Measurements from ENCODE around the gene KBTBD12. TPM values are rescaled to one million over a fixed set of nuclear protein-coding genes. Genes with fewer than 3 reads are reported as not detected.
"Not testable (repeated sequence)": the region's sequence is repeated elsewhere in the genome, so short reads cannot be mapped to it uniquely, and the experiment has no call there.

The KBTBD12 gene
- total RNA-seq, 1 donor from 2014 or later, result not detected

GRCh38 chr3:127902486-127902885 is 12.5 kb upstream of the KBTBD12 start:
- TF ChIP-seq EZH2phosphoT487 (IDR thresholded peaks at IDR 0.05) (no peak), CTCF (IDR thresholded peaks at IDR 0.05) (no peak)
- no peaks in the 10 kb centered on the region for H4K20me1 ChIP-seq (ENCODE audit: low read depth)
- H3K4me1 Mint-ChIP-seq, result no peaks in the 10 kb centered on the region
- no peak overlapping the region for H3K9ac ChIP-seq
- H3K4me1 ChIP-seq, result no peaks in the 10 kb centered on the region
- H2AFZ ChIP-seq (replicated peaks), result no peak overlapping the region
- no peaks in the 10 kb centered on the region for H3F3A ChIP-seq (ENCODE audit: low read depth)
- no peaks in the 10 kb centered on the region for H3K79me2 ChIP-seq (ENCODE audit: low read depth)
- no peak overlapping the region for H3K4me3 ChIP-seq
- H3K4me2 ChIP-seq, result peak overlapping the region; percentile 10
- H3K27ac Mint-ChIP-seq, result no peak overlapping the region
- no peaks in the 10 kb centered on the region for H3K27me3 ChIP-seq
- peaks cover 2% of the 10 kb centered on the region for H3K27me3 Mint-ChIP-seq (ENCODE audit: insufficient read depth, low read depth)
- DNase-seq (ENCODE audit: low spot score), result peak; percentile 50
- H3K27ac ChIP-seq, result no peak overlapping the region
- H3K9me3 ChIP-seq (ENCODE audit: low read depth), result no peaks in the 10 kb centered on the region
- no peaks in the 10 kb centered on the region for H3K36me3 ChIP-seq
- peaks cover 6% of the 10 kb centered on the region for H3K9me3 Mint-ChIP-seq
- H3K4me3 Mint-ChIP-seq, result no peak overlapping the region
- H3K36me3 Mint-ChIP-seq, result no peaks in the 10 kb centered on the region

DNA sequence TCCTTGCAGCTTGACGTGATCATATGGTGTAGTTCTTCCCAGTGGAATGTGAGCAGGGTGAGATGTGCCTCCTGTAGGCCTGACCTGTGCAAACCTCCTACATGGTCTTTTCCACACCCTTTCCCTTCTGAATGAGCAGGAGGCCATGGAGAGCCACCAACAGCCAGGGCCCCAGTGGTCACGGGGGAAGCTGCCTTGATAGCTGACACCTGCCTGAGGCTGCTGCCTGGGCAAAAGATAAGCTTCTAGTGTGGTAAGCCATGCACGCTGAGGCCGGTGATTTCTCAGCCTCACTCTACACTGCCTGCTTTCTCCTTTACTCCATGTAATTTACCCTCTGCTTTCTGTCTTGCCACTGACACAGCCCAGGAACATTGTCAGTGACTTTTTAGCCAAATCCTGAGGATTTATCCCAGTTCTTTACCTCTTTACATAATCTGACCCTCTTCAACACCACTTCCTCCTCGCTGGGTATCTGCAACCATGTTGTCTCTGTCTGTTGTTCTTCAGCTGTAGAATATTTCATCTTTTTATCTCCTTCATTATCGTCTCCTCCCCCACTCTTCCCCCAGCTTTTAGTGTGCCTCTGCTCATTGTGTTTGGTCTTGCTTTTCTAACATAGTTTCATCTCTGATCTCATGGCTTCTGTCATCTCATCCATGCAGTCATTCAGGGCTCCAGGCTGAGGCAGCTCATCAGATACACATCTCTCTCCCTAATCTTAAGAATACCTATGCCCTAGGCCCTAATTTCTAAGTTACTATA is 11.2 kb upstream of the KBTBD12 start:
- no peak overlapping the region for H3K4me3 ChIP-seq
- Mint-ChIP-seq H3K4me3 (peak overlapping the region; percentile 13), H3K27me3 (ENCODE audit: insufficient read depth, low read depth) (peaks cover 4% of the 10 kb centered on the region), H3K36me3 (no peaks in the 10 kb centered on the region), H3K27ac (no peak overlapping the region), H3K4me1 (no peaks in the 10 kb centered on the region), H3K9me3 (peaks cover 6% of the 10 kb centered on the region)
- no peaks in the 10 kb centered on the region for H3K27me3 ChIP-seq
- TF ChIP-seq EZH2 (IDR thresholded peaks at IDR 0.05) (no peak), CTCF (IDR thresholded peaks at IDR 0.05) (no peak), EZH2phosphoT487 (IDR thresholded peaks at IDR 0.05) (no peak)
- DNase-seq (ENCODE audit: low spot score), result no peak
- no peak overlapping the region for H3K27ac ChIP-seq
- no peaks in the 10 kb centered on the region for H3K9me3 ChIP-seq (ENCODE audit: low read depth)
- H3K4me2 ChIP-seq, result no peak overlapping the region
- H3K4me1 ChIP-seq, result no peaks in the 10 kb centered on the region
- no peaks in the 10 kb centered on the region for H3F3A ChIP-seq (ENCODE audit: low read depth)
- no peaks in the 10 kb centered on the region for H4K20me1 ChIP-seq (ENCODE audit: low read depth)
- no peak overlapping the region for H2AFZ ChIP-seq (replicated peaks)
- no peaks in the 10 kb centered on the region for H3K36me3 ChIP-seq
- H3K9ac ChIP-seq, result no peak overlapping the region
- H3K79me2 ChIP-seq (ENCODE audit: low read depth), result no peaks in the 10 kb centered on the region

DNA sequence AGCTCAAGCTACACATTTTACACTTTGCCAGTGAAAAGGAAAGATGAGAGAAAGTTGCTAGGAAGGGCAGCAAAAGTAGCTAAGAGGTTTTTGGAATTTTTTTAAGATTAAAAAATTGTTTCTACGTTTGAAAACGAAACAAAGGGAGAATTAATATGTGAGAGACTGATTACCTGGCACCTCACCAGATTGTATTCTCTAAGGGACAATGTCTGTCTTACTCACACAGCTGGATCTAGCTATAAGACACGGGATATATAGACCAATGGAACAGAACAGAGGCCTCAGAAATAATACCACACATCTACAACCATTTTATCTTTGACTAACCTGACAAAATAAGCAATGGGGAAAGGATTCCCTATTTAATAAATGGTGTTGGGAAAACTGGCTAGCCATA is 9.5 kb upstream of the KBTBD12 start:
- H3K9me3 Mint-ChIP-seq, result peaks cover 6% of the 10 kb centered on the region
- no peaks in the 10 kb centered on the region for H3K36me3 Mint-ChIP-seq
- no peak overlapping the region for H3K4me3 ChIP-seq
- no peaks in the 10 kb centered on the region for H3F3A ChIP-seq (ENCODE audit: low read depth)
- no peak overlapping the region for H3K4me2 ChIP-seq
- no peak overlapping the region for H3K27ac Mint-ChIP-seq
- no peak overlapping the region for H2AFZ ChIP-seq (replicated peaks)
- H3K9me3 ChIP-seq (ENCODE audit: low read depth), result no peaks in the 10 kb centered on the region
- H3K79me2 ChIP-seq (ENCODE audit: low read depth), result no peaks in the 10 kb centered on the region
- H3K4me3 Mint-ChIP-seq, result no peak overlapping the region
- no peak for DNase-seq (ENCODE audit: low spot score)
- peaks cover 10% of the 10 kb centered on the region for H3K27me3 Mint-ChIP-seq (ENCODE audit: insufficient read depth, low read depth)
- H3K27ac ChIP-seq, result no peak overlapping the region
- no peaks in the 10 kb centered on the region for H3K4me1 Mint-ChIP-seq
- H3K36me3 ChIP-seq, result no peaks in the 10 kb centered on the region
- H4K20me1 ChIP-seq (ENCODE audit: low read depth), result no peaks in the 10 kb centered on the region
- no peak overlapping the region for H3K9ac ChIP-seq
- TF ChIP-seq CTCF (IDR thresholded peaks at IDR 0.05) (no peak), EZH2 (IDR thresholded peaks at IDR 0.05) (no peak), EZH2phosphoT487 (IDR thresholded peaks at IDR 0.05) (no peak)
- no peaks in the 10 kb centered on the region for H3K4me1 ChIP-seq
- no peaks in the 10 kb centered on the region for H3K27me3 ChIP-seq

DNA sequence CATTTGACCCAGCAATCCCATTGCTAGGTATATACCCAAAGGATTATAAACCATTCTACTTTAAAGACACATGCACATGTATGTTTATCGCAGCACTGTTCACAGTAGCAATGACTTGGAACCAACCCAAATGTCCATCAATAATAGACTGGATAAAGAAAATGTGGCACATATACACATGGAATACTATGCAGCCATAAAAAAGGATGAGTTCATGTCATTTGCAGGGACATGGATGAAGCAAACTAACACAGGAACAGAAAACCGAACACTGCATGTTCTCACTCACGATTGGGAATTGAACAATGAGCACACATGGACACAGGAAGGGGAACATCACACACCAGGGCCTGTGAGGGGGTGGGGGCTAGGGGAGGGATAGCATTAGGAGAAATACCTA is 8.4 kb upstream of the KBTBD12 start:
- not testable (repeated sequence) for H4K20me1 ChIP-seq (ENCODE audit: low read depth); H3K36me3 Mint-ChIP-seq; H3K9me3 ChIP-seq (ENCODE audit: low read depth); H3K4me1 Mint-ChIP-seq; H3K4me3 Mint-ChIP-seq; H3K36me3 ChIP-seq; H3K27ac Mint-ChIP-seq; H3K27ac ChIP-seq; H3K4me3 ChIP-seq; DNase-seq (ENCODE audit: low spot score); H3K4me1 ChIP-seq; H3K27me3 Mint-ChIP-seq (ENCODE audit: insufficient read depth, low read depth); H3K4me2 ChIP-seq; H3K9me3 Mint-ChIP-seq; H3K79me2 ChIP-seq (ENCODE audit: low read depth); H3F3A ChIP-seq (ENCODE audit: low read depth); H3K27me3 ChIP-seq; H3K9ac ChIP-seq; H2AFZ ChIP-seq (replicated peaks)
